Ectodermal cell (in vitro differentiated cells): ENCODE data around the gene CNKSR3.

Source experiments
- H3K27ac ChIP-seq: 2 replicates; pipeline ENCODE4 v1.7.0; 2013; ENCODE audit warnings: mild to moderate bottlenecking, low read depth, low read length; ENCODE audit not compliant: insufficient read depth, poor library complexity, severe bottlenecking
- H3K27me3 ChIP-seq: 2 replicates; pipeline ENCODE4 v1.7.0; 2013; ENCODE audit warnings: mild to moderate bottlenecking, low read length; ENCODE audit not compliant: insufficient read depth, control insufficient read depth, poor library complexity, severe bottlenecking
- H3K36me3 ChIP-seq: one replicate; pipeline ENCODE4 v1.7.0; 2013; ENCODE audit warnings: low read length; ENCODE audit not compliant: control insufficient read depth, insufficient read depth
- H3K4me1 ChIP-seq: one replicate; pipeline ENCODE4 v1.7.0; 2013; ENCODE audit warnings: low read length; ENCODE audit not compliant: control insufficient read depth, insufficient read depth
- H3K4me3 ChIP-seq: 2 replicates; pipeline ENCODE4 v1.7.0; 2013; ENCODE audit warnings: low read depth, low read length, control low read depth; ENCODE audit not compliant: insufficient read depth
- H3K9me3 ChIP-seq: 2 replicates; pipeline ENCODE4 v1.7.0; 2013; ENCODE audit warnings: mild to moderate bottlenecking, low read length, moderate library complexity; ENCODE audit not compliant: control insufficient read depth
- WGBS, 2 experiments: methylation state at CpG; one replicate each; pipeline ENCODE4 v1.1.7; 2013; ENCODE audit warnings: missing lambda C conversion rate in 2 of 2; 5-methylcytosine and 5-hydroxymethylcytosine counted together

The CNKSR3 gene

DNA sequence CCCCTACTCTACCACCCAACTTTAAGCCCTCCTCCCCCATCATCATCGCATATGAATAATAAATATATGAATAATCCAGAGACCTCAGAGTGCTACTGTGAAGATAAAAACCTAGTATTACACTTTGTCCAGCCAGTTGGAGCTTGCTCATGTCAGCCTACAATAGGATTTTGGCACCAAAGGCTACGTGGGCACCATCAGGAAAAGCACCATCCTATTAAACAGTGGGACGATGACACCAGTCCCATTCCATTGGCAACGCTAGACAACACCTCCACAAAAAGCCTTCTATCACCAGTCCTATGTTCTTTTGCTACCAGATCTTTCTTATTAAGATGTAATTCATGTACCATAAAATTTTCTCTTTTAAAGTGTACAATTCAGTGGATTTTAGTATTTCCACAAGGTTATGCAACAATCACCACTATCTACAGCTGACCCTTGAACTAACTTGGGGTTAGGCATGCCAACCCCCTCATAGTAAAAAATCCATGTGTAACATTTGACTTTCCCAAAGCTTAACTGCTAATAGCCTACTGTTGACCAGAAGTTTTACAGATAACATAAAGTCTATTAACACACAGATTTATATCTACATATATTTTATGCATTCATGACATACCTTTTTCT lies 41.1 kb downstream of the CNKSR3 start:
- no peaks in the 10 kb centered on the region for H3K27me3 ChIP-seq
- no peaks in the 10 kb centered on the region for H3K9me3 ChIP-seq
- H3K4me1 ChIP-seq = no peaks in the 10 kb centered on the region
- H3K27ac ChIP-seq = no peak overlapping the region
- 89 to 92% methylated on average over 3 to 4 of the region's 4 CpGs for WGBS, 2 experiments
- no peak overlapping the region for H3K4me3 ChIP-seq
- H3K36me3 ChIP-seq = peaks cover 7% of the 10 kb centered on the region

DNA sequence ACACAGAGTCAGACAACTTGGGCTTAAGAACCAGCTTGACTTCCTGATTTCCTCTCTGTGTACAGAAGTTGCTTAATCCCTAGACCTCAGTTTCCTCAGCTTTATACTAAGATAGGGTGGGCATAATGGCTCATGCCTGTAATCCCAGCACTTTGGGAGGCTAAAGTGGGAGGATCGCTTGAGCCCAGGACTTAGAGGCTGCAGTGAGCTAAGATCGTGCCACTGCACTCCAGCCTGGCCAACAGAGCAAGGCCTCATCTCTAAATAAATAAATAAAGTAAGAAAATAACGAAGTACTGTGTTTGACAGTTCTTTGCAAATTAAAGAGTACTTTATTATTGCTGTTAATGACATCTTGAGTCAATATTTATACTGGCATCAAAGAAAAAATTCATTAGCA lies 41.7 kb downstream of the CNKSR3 start:
- WGBS, 2 experiments = 89 to 100% methylated on average over 1 to 2 of the region's 3 CpGs
- H3K4me3 ChIP-seq = no peak overlapping the region
- H3K27ac ChIP-seq = no peak overlapping the region
- no peaks in the 10 kb centered on the region for H3K9me3 ChIP-seq
- H3K36me3 ChIP-seq = peaks cover 7% of the 10 kb centered on the region
- no peaks in the 10 kb centered on the region for H3K27me3 ChIP-seq
- no peaks in the 10 kb centered on the region for H3K4me1 ChIP-seq

DNA sequence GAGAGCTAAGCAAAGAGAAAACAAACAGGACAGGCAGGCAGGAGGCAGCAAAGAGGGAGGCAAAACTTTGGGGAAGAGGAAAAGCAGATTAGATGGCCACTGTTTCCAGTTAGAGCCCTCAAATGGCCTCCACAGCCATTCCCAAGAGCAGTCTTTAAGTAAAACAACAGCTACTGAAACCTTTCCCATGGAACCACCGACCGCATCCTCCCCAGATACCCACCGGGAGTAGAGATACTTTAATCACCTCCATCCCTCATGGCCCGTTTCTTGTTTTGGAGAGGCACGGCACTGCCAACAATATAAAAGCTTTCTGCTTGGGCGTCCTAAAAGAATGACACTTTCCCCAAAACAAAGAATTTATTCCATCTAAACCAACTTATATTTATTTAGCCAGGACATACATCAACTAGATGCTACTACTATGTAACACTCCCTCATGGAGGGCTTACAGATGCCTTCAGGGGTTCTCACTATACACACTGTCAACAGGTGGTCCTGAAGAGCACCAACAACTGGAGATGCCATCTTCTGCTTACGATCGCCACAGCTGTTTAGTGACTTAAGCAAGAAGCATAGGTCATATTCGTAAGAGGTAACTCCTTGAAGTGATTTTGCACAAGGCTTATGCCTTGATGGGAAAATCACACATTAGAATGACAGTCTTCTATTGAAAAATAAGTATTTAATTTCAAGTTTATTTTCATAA lies 43.4 kb downstream of the CNKSR3 start:
- Histone ChIP-seq H3K36me3 (peaks cover 7% of the 10 kb centered on the region), H3K27ac (no peak overlapping the region), H3K4me3 (no peak overlapping the region), H3K4me1 (no peaks in the 10 kb centered on the region), H3K27me3 (no peaks in the 10 kb centered on the region), H3K9me3 (no peaks in the 10 kb centered on the region)
- WGBS, 2 experiments = 94 to 96% methylated on average over 9 of the region's 9 CpGs

DNA sequence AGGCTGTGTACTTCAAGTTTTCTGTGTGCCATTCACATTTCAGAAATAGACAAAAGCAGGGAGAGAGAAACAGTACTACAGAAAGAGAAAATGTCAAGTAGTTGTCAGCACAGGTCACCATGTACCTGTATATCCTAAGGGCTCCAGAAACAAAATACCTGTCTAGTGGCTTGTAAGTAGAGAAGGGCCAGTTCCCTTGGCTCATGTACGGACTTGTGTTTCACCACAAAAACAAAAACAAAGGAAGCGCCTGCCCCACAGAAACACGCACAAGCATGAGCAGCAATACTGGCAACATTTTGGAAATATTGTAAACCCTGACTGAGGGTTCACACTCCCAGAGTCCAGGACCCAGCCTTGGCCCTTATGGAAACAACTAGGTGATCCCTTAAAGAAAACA lies 44.3 kb downstream of the CNKSR3 start:
- H3K4me1 ChIP-seq = no peaks in the 10 kb centered on the region
- 97 to 98% methylated on average over 3 of the region's 3 CpGs for WGBS, 2 experiments
- peaks cover 7% of the 10 kb centered on the region for H3K36me3 ChIP-seq
- no peaks in the 10 kb centered on the region for H3K9me3 ChIP-seq
- no peak overlapping the region for H3K27ac ChIP-seq
- no peaks in the 10 kb centered on the region for H3K27me3 ChIP-seq
- H3K4me3 ChIP-seq = no peak overlapping the region

DNA sequence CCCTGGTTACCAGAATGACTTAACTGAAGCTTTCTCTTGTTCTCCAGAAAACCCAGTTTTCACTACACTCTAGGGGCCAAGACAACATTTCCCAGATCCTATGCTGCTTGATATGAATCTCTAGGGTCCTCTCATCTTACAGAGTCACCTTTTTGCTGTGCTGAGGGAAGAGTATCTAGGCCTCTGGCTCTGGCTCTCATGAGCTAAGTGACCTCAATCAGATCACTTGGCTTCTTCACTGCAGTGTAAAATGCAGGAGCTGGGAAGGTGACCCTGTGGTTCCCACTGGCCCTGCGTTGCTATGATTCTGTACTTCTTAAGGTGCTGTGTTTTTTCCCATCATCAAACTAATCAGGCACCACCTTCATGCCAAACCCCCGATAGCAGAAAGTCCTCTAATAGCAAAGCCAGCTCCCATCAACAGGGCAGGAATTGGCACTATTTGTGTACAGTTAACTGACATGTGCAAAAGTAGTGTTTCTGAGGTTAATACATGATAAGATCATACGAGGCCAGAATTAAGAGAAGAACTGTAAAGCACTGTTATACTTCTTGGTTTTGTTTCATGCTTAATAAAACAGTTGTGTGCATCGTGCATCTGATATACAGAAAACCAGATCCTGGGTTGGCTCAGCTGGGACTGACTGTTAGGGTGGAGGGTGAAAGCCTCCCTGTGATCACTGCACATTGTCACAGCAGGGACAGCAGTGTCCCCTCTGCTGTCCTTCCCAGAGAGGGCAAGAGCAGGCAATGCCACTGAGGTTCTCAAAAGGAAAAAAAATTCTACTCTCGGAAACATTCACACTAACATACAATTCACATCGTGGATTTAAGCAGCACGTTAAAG lies 46.7 kb downstream of the CNKSR3 start:
- 82 to 89% methylated on average over 7 of the region's 7 CpGs for WGBS, 2 experiments
- H3K27ac ChIP-seq = no peak overlapping the region

DNA sequence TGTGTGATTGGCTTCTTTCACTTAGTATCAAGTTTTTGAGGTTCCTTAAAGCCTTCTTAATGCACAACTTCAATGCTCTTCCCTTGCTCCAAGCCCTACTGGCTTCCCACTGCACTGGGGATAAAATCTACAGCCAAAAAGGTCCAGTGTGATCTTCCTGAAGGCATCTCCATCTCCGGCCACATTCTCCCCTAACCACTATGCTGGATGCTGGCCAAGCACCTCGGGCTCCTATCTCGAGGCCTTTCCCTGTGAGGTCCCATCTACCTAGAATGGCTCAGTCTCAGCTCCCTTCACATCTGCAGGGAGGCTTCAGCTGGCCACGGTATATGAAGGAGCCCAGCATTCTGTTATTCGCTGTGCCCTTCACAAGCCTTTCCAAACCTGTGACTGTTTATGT lies 48.1 kb downstream of the CNKSR3 start:
- no peak overlapping the region for H3K27ac ChIP-seq
- peaks cover 24% of the 10 kb centered on the region for H3K4me1 ChIP-seq
- 89 to 91% methylated on average over 5 of the region's 5 CpGs for WGBS, 2 experiments
- no peaks in the 10 kb centered on the region for H3K27me3 ChIP-seq
- H3K9me3 ChIP-seq = no peaks in the 10 kb centered on the region
- H3K36me3 ChIP-seq = no peaks in the 10 kb centered on the region
- H3K4me3 ChIP-seq = no peak overlapping the region

More for the DNA sequence above, 46.7 kb downstream of the CNKSR3 start:
- H3K4me3 ChIP-seq = no peak overlapping the region
- H3K36me3 ChIP-seq = no peaks in the 10 kb centered on the region
- no peaks in the 10 kb centered on the region for H3K27me3 ChIP-seq
- no peaks in the 10 kb centered on the region for H3K9me3 ChIP-seq
- peaks cover 11% of the 10 kb centered on the region for H3K4me1 ChIP-seq

DNA sequence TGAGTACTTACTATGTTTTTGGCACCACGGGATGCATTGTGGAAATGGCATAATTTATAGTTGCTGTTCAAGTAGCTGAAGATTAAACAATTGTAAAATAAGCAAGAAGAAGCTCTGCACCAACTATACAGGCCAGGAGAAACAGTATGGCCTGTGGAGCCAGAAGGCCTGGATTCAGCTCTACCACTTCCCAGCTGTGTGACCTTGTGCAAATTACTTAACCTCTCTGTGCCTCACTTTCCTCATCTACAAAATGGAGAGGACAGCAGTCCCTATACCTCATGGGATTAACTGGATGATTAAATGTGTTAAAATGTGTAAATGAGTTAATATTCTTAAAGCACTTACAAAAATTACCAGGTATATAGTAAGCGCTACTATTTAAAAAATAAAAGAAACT lies 49.1 kb downstream of the CNKSR3 start:
- Histone ChIP-seq H3K4me3 (no peak overlapping the region), H3K9me3 (no peaks in the 10 kb centered on the region), H3K36me3 (no peaks in the 10 kb centered on the region), H3K27ac (no peak overlapping the region), H3K27me3 (no peaks in the 10 kb centered on the region), H3K4me1 (peaks cover 24% of the 10 kb centered on the region)
- 95 to 100% methylated on average over 1 to 2 of the region's 2 CpGs for WGBS, 2 experiments

DNA sequence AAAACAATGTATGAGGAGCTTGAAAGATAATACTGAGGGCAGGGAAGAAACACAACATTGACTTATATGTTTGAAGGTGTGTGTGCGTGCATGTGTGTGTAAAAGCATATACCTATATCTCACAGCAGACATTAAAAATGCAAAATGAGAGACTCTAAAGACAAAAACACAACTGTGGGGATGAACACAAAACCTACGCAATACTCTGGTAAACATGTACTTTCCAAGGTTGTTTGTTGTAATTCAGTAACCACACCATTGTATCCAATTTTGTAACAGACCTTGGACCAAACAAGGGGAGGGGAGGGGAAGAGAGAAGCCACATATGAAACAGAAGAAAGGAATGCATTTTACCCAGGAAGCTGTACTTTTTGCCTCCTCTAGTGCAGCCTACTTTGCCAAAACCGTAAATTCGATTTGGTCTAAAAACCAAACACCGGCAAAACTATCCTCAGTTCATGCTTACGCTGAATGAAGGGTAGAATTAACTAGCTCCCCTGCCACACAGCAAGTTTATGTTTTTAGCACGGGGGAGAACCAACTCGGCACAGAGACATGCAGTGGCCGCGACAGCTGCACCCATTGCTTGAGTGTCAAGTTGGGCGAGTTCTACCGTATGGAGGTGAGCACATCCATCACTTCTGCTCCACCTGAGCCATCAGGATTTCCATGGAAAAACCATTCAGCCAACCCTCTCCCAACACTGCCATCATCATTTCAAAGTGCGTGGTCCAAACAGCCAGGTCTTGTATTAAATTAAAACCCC lies 50.0 kb downstream of the CNKSR3 start:
- 95% methylated on average over 12 of the region's 13 CpGs for WGBS, 2 experiments
- Histone ChIP-seq H3K36me3 (no peaks in the 10 kb centered on the region), H3K27ac (no peak overlapping the region), H3K27me3 (no peaks in the 10 kb centered on the region), H3K4me1 (peaks cover 24% of the 10 kb centered on the region), H3K9me3 (no peaks in the 10 kb centered on the region), H3K4me3 (no peak overlapping the region)

DNA sequence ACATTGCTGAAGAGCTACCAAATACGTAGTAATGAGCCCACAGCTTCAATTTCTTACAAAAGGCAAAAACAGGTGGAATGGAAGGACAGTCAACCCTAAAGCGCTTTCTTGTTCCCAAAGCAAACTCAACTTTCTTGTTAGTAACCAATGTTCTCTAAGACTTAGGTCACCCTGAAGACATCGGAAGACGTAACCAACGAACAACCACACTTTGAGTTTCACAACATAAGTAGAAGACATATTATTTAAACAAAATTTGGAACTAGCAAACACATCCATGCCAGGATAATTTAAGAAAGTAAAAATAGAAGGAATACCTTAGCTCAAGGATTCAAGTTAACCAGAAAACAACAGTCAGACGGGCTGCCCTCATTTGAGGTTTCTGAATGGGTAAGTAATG lies 51.0 kb downstream of the CNKSR3 start:
- Histone ChIP-seq H3K36me3 (no peaks in the 10 kb centered on the region), H3K27me3 (no peaks in the 10 kb centered on the region), H3K4me1 (peaks cover 24% of the 10 kb centered on the region), H3K27ac (no peak overlapping the region), H3K4me3 (no peak overlapping the region), H3K9me3 (no peaks in the 10 kb centered on the region)
- WGBS, 2 experiments = 90% methylated on average over 6 of the region's 6 CpGs
